ENCODE measurements around the gene ANGPTL5.
"Not testable (repeated sequence)": the region's sequence is repeated elsewhere in the genome, so short reads cannot be mapped to it uniquely, and the experiment has no call there.

ANGPTL5 gene

DNA sequence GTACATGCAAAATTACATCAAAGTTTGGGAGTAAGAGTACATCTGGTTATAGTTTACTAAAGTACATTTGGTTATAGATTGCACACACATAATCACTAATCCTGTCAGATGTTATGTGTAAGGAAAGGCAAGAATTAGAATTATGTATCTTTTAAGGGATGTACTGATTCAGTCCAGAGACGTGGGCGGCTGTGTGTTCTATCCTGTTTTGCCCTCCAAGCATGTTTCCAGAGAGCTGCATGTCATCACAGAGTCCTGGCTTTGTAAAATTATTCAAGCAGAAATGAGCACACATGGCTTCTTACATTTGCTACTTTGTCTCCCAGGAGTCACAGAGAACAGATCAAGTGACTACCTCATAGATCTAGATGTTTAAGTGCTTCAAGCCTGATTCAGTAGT is 34.7 kb downstream of the ANGPTL5 start:
- no peak overlapping the region for H3K4me3 ChIP-seq (ENCODE audit: low read depth in 1 of 2, low read length in 2 of 2)
- no peaks in the 10 kb centered on the region for H3K36me3 ChIP-seq (ENCODE audit: insufficient read depth, low read length)
- H3K4me1 ChIP-seq (ENCODE audit: insufficient read depth, low read length) = no peaks in the 10 kb centered on the region
- H3K27me3 ChIP-seq (ENCODE audit: control insufficient read depth in 1 of 2, insufficient read depth in 2 of 2, low read length in 2 of 2) = no peaks in the 10 kb centered on the region
- no peaks in the 10 kb centered on the region for H3K9me3 ChIP-seq (ENCODE audit: low read length)
- no peak overlapping the region for H3K27ac ChIP-seq (ENCODE audit: low read depth, low read length)
- H3K9ac ChIP-seq (ENCODE audit: low read length) = no peak overlapping the region

- H3K36me3 ChIP-seq (ENCODE audit: insufficient read depth, low read length) = no peaks in the 10 kb centered on the region
- H3K9me3 ChIP-seq (ENCODE audit: low read length) = no peaks in the 10 kb centered on the region
- H3K4me1 ChIP-seq (ENCODE audit: insufficient read depth, low read length) = no peaks in the 10 kb centered on the region
- H3K27me3 ChIP-seq (ENCODE audit: control insufficient read depth in 1 of 2, insufficient read depth in 2 of 2, low read length in 2 of 2) = no peaks in the 10 kb centered on the region
- no peak overlapping the region for H3K9ac ChIP-seq (ENCODE audit: low read length)
- H3K27ac ChIP-seq (ENCODE audit: low read depth, low read length) = no peak overlapping the region
- H3K4me3 ChIP-seq (ENCODE audit: low read depth in 1 of 2, low read length in 2 of 2) = no peak overlapping the region
Measured at GRCh38 chr11:101880222-101880621, 36.1 kb downstream of the ANGPTL5 start.

- no peak overlapping the region for H3K9ac ChIP-seq (ENCODE audit: low read length)
- H3K4me1 ChIP-seq (ENCODE audit: insufficient read depth, low read length) = no peaks in the 10 kb centered on the region
- H3K27me3 ChIP-seq (ENCODE audit: control insufficient read depth in 1 of 2, insufficient read depth in 2 of 2, low read length in 2 of 2) = no peaks in the 10 kb centered on the region
- H3K4me3 ChIP-seq (ENCODE audit: low read depth in 1 of 2, low read length in 2 of 2) = no peak overlapping the region
- H3K27ac ChIP-seq (ENCODE audit: low read depth, low read length) = no peak overlapping the region
- no peaks in the 10 kb centered on the region for H3K36me3 ChIP-seq (ENCODE audit: insufficient read depth, low read length)
- no peaks in the 10 kb centered on the region for H3K9me3 ChIP-seq (ENCODE audit: low read length)
Measured at GRCh38 chr11:101872171-101872882, 44.0 kb downstream of the ANGPTL5 start.

DNA sequence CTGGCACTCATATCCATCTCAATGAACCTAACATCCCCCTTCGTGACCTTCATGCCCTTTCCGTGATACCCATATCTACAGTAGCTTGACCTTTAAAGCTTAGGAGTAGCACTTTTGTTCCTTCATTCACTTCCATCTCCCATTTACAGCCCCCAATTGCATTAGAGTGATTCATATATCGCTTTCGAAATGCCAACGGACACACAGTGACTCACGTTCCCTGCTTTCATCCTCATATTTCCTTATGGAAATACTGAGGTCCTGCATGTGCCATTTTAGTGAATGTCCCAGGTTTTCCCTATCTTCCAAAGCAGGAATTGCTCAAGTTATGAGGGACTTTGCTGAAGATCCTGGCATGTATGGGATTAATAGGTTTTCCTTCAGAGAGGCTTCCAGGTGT is 45.8 kb downstream of the ANGPTL5 start:
- Histone ChIP-seq H3K27me3 (ENCODE audit: control insufficient read depth in 1 of 2, insufficient read depth in 2 of 2, low read length in 2 of 2) (no peaks in the 10 kb centered on the region), H3K27ac (ENCODE audit: low read depth, low read length) (no peak overlapping the region), H3K4me3 (ENCODE audit: low read depth in 1 of 2, low read length in 2 of 2) (no peak overlapping the region), H3K4me1 (ENCODE audit: insufficient read depth, low read length) (peaks cover 5% of the 10 kb centered on the region), H3K36me3 (ENCODE audit: insufficient read depth, low read length) (no peaks in the 10 kb centered on the region), H3K9me3 (ENCODE audit: low read length) (no peaks in the 10 kb centered on the region), H3K9ac (ENCODE audit: low read length) (no peak overlapping the region)

DNA sequence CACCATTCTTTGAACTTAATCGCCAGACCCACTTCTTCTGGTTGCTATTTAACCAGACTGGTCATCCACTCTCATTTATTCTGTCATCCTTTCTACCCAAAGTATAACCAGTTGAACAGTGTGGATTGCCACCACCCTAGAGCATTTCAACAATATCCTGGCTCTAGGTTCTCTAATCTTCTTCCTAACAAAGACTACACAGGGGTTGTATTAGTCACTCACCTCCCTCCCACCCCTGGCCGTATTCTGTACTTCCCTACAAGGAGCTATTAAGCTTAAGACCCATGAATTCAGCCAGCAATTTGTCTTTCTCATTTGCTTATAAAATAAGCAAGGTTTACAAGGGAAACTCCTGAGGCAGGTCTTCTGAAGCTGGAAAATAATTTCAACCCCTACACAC is 48.4 kb downstream of the ANGPTL5 start:
- H3K9ac ChIP-seq (ENCODE audit: low read length) = no peak overlapping the region
- no peaks in the 10 kb centered on the region for H3K27me3 ChIP-seq (ENCODE audit: control insufficient read depth in 1 of 2, insufficient read depth in 2 of 2, low read length in 2 of 2)
- H3K9me3 ChIP-seq (ENCODE audit: low read length) = no peaks in the 10 kb centered on the region
- no peak overlapping the region for H3K4me3 ChIP-seq (ENCODE audit: low read depth in 1 of 2, low read length in 2 of 2)
- no peak overlapping the region for H3K27ac ChIP-seq (ENCODE audit: low read depth, low read length)
- peaks cover 10% of the 10 kb centered on the region for H3K4me1 ChIP-seq (ENCODE audit: insufficient read depth, low read length)
- no peaks in the 10 kb centered on the region for H3K36me3 ChIP-seq (ENCODE audit: insufficient read depth, low read length)

- Histone ChIP-seq H3K27ac (ENCODE audit: low read depth, low read length) (no peak overlapping the region), H3K9me3 (ENCODE audit: low read length) (no peaks in the 10 kb centered on the region), H3K4me3 (ENCODE audit: low read depth in 1 of 2, low read length in 2 of 2) (no peak overlapping the region), H3K36me3 (ENCODE audit: insufficient read depth, low read length) (no peaks in the 10 kb centered on the region), H3K9ac (ENCODE audit: low read length) (no peak overlapping the region), H3K4me1 (ENCODE audit: insufficient read depth, low read length) (peaks cover 17% of the 10 kb centered on the region), H3K27me3 (ENCODE audit: control insufficient read depth in 1 of 2, insufficient read depth in 2 of 2, low read length in 2 of 2) (no peaks in the 10 kb centered on the region)
Measured at GRCh38 chr11:101866619-101867491, 49.5 kb downstream of the ANGPTL5 start.

GRCh38 chr11:101864098-101864497 is 52.2 kb downstream of the ANGPTL5 start:
- no peaks in the 10 kb centered on the region for H3K27me3 ChIP-seq (ENCODE audit: control insufficient read depth in 1 of 2, insufficient read depth in 2 of 2, low read length in 2 of 2)
- H3K4me3 ChIP-seq (ENCODE audit: low read depth in 1 of 2, low read length in 2 of 2) = no peak overlapping the region
- no peaks in the 10 kb centered on the region for H3K9me3 ChIP-seq (ENCODE audit: low read length)
- peaks cover 17% of the 10 kb centered on the region for H3K4me1 ChIP-seq (ENCODE audit: insufficient read depth, low read length)
- H3K36me3 ChIP-seq (ENCODE audit: insufficient read depth, low read length) = no peaks in the 10 kb centered on the region
- no peak overlapping the region for H3K27ac ChIP-seq (ENCODE audit: low read depth, low read length)
- H3K9ac ChIP-seq (ENCODE audit: low read length) = no peak overlapping the region

DNA sequence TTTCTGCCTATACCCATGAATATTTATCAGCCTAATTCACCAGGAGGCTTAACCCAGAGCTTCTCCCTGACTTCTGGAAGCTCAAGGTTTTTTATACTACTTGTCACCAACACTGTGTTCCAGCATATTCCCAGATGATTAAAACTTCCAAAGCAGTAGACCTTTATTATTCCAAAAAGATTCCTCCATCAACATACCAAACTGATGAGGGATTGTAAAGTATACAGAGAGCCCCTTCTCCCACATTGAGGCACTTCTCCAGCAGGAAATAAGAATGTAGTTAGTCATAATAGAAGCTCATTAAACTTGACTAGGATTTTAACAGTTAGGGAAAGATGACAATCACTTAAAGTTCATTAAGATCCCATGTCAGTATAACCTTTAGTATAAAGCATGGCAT is 53.0 kb downstream of the ANGPTL5 start:
- H3K27ac ChIP-seq (ENCODE audit: low read depth, low read length) = no peak overlapping the region

GRCh38 chr11:101862391-101863233 is 53.7 kb downstream of the ANGPTL5 start:
- Histone ChIP-seq H3K9ac (ENCODE audit: low read length) (no peak overlapping the region), H3K9me3 (ENCODE audit: low read length) (no peaks in the 10 kb centered on the region), H3K27me3 (ENCODE audit: control insufficient read depth in 1 of 2, insufficient read depth in 2 of 2, low read length in 2 of 2) (no peaks in the 10 kb centered on the region), H3K27ac (ENCODE audit: low read depth, low read length) (no peak overlapping the region), H3K36me3 (ENCODE audit: insufficient read depth, low read length) (no peaks in the 10 kb centered on the region), H3K4me1 (ENCODE audit: insufficient read depth, low read length) (peaks cover 17% of the 10 kb centered on the region), H3K4me3 (ENCODE audit: low read depth in 1 of 2, low read length in 2 of 2) (no peak overlapping the region)

More for the DNA sequence above, 53.0 kb downstream of the ANGPTL5 start:
- no peaks in the 10 kb centered on the region for H3K36me3 ChIP-seq (ENCODE audit: insufficient read depth, low read length)
- H3K4me1 ChIP-seq (ENCODE audit: insufficient read depth, low read length) = peaks cover 17% of the 10 kb centered on the region
- no peaks in the 10 kb centered on the region for H3K27me3 ChIP-seq (ENCODE audit: control insufficient read depth in 1 of 2, insufficient read depth in 2 of 2, low read length in 2 of 2)
- no peak overlapping the region for H3K9ac ChIP-seq (ENCODE audit: low read length)
- no peaks in the 10 kb centered on the region for H3K9me3 ChIP-seq (ENCODE audit: low read length)
- H3K4me3 ChIP-seq (ENCODE audit: low read depth in 1 of 2, low read length in 2 of 2) = no peak overlapping the region

- Histone ChIP-seq H3K4me1 (ENCODE audit: insufficient read depth, low read length) (peaks cover 12% of the 10 kb centered on the region), H3K36me3 (ENCODE audit: insufficient read depth, low read length) (no peaks in the 10 kb centered on the region), H3K27ac (ENCODE audit: low read depth, low read length) (no peak overlapping the region), H3K27me3 (ENCODE audit: control insufficient read depth in 1 of 2, insufficient read depth in 2 of 2, low read length in 2 of 2) (no peaks in the 10 kb centered on the region), H3K9ac (ENCODE audit: low read length) (no peak overlapping the region), H3K9me3 (ENCODE audit: low read length) (no peaks in the 10 kb centered on the region), H3K4me3 (ENCODE audit: low read depth in 1 of 2, low read length in 2 of 2) (no peak overlapping the region)
Measured at GRCh38 chr11:101860696-101861427, 55.5 kb downstream of the ANGPTL5 start.

DNA sequence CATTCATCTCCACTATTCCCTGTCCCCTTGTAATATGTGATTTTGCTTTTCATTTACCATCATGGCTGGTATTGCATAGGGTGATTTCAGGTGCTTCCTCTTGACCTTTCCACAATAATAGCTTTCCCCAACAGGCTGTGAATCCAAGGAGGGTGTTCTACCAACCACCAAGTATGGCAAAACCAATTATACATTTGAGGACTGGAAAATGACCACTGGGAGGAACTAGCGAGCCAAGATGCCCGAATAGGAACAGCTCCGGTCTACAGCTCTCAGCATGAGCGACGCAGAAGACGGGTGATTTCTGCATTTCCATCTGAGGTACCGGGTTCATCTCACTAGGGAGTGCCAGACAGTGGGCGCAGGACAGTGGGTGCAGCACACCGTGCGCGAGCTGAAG is 64.1 kb downstream of the ANGPTL5 start:
- H3K9me3 ChIP-seq (ENCODE audit: low read length); H3K9ac ChIP-seq (ENCODE audit: low read length); H3K27me3 ChIP-seq (ENCODE audit: control insufficient read depth in 1 of 2, insufficient read depth in 2 of 2, low read length in 2 of 2); H3K4me1 ChIP-seq (ENCODE audit: insufficient read depth, low read length); H3K4me3 ChIP-seq (ENCODE audit: low read depth in 1 of 2, low read length in 2 of 2); H3K27ac ChIP-seq (ENCODE audit: low read depth, low read length); H3K36me3 ChIP-seq (ENCODE audit: insufficient read depth, low read length): not testable (repeated sequence)
